ENCODE measurements around the gene WWP2.
"Not testable (repeated sequence)": the region's sequence is repeated elsewhere in the genome, so short reads cannot be mapped to it uniquely, and the experiment has no call there.

DNA sequence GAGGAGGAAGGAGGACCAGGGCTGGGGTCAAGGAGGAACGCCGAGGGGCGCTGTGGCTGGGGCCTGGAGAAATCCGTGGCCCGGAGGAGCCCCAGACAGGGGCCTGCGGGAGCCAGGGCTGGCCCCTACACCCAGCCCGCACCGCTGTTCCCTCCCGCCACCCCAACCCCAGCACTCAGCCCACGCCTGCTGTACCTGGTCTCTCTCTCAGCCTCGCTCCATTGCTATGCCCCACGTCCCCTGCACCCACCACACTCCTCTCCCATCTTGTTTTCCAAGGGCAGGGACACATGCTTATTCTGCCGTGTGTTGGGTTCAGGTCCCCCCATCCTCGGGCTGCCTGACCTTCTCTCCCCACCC, 189.5 kb downstream of the WWP2 start:
- TF ChIP-seq, protein P1, sequence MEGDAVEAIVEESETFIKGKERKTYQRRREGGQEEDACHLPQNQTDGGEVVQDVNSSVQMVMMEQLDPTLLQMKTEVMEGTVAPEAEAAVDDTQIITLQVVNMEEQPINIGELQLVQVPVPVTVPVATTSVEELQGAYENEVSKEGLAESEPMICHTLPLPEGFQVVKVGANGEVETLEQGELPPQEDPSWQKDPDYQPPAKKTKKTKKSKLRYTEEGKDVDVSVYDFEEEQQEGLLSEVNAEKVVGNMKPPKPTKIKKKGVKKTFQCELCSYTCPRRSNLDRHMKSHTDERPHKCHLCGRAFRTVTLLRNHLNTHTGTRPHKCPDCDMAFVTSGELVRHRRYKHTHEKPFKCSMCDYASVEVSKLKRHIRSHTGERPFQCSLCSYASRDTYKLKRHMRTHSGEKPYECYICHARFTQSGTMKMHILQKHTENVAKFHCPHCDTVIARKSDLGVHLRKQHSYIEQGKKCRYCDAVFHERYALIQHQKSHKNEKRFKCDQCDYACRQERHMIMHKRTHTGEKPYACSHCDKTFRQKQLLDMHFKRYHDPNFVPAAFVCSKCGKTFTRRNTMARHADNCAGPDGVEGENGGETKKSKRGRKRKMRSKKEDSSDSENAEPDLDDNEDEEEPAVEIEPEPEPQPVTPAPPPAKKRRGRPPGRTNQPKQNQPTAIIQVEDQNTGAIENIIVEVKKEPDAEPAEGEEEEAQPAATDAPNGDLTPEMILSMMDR (IDR thresholded peaks at IDR 0.05), result not testable (repeated sequence)
- not testable (repeated sequence) for TF ChIP-seq EZH2phosphoT487 (IDR thresholded peaks at IDR 0.05)
